ENCODE measurements around the gene NUDT22.

The NUDT22 gene

DNA sequence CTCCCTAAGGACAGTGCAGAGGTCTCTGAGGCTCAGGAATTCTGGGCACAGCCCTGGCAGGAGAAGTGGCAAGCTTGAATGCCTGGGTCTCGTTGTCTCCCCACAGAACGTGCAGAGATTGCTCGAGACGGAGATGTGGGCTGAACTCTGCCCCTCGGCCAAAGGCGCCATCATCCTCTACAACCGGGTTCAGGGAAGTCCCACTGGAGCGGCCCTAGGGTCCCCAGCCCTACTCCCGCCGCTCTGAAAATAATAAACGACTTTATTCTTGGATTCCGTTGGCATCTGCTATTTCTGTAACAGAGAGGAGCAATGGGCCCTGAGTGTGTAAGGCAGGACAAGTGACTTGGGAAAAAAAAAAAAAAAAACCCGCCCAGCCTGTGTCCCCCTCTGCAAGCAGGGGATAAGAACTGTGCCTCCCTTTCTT is 3.7 kb downstream of the NUDT22 start:
- DNase-seq, result no peak

DNA sequence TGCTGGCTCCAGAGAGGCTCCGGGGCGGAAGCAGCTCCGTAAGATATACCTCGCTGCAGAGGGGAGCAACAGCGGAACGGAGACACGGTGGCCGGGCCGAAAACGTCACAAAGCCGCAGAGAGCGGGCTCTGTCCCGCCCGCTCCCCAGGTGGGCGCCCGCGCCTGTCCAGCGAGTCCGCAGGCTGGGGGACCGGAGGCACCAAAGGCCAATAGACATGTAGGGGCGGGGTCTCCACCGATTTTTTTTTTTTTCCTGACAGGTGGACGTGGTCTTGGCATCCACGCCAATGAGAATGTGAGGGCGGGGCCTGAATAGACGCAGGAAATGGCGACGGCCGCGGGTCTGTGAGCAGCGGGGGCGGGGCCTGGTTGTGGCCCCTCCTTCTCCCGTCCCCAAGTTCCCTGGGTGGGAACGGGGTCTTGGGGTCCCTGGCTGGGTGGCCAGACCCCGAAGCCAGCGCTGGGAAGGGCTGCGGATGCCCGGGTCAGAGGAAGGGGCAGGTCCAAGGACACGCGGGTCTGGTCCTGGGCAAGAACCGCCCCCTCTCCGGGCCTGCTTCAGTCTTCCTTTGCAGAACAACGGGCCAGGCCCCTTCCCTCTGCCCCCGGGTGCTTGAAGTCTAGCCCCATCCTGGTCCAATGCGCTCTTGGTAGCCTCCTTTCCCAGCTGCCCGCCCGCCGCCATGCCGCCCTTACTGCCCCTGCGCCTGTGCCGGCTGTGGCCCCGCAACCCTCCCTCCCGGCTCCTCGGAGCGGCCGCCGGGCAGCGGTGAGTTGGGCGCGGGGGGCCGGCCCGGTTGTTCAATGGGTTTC is 4.3 kb downstream of the NUDT22 start, which contains the start of gene DNAJC4:
DNAJC4 (plus strand) TSS at position 378 of the 814 bp plus-strand sequence; CDS start at position 685, 307 bp downstream.
- DNase-seq, result peak; percentile 78 to 83

DNA sequence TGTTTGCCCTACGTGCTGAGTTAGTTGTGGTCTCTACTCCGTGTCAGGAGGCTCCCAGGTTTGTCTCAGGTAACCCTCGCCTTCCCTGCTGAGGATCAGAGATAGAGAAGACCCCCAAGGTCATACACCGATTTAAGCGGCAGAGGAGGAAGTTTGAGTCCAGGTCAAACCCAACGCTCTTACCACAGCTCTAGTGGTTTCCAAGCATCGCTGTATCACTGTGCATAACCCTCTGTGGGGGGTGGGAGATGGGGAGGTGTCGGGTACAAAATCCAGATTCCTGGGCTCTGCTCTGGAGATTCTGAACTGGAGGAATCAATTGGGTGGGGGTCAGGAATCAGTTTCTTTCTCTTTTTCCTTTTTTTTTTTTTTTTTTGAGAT is 4.9 kb downstream of the NUDT22 start:
- DNase-seq, result no peak

DNA sequence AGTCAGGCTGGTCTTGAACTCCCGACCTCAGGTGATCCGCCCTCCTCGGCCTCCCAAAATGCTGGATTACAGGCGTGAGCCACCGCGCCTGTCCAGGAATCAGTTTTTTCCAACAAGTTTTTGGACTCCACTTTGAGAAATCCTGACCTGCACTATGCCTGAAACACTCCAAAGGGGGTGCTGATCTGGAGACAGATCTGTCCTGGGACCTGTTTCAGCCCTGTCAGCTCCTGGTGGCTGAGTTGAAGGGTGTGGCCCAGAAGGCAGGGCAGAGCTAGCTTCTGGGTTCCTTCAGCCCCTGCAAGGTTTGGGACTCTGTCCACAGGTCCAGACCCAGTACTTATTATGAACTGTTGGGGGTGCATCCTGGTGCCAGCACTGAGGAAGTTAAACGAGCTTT is 5.5 kb downstream of the NUDT22 start:
- DNase-seq, result no peak

DNA sequence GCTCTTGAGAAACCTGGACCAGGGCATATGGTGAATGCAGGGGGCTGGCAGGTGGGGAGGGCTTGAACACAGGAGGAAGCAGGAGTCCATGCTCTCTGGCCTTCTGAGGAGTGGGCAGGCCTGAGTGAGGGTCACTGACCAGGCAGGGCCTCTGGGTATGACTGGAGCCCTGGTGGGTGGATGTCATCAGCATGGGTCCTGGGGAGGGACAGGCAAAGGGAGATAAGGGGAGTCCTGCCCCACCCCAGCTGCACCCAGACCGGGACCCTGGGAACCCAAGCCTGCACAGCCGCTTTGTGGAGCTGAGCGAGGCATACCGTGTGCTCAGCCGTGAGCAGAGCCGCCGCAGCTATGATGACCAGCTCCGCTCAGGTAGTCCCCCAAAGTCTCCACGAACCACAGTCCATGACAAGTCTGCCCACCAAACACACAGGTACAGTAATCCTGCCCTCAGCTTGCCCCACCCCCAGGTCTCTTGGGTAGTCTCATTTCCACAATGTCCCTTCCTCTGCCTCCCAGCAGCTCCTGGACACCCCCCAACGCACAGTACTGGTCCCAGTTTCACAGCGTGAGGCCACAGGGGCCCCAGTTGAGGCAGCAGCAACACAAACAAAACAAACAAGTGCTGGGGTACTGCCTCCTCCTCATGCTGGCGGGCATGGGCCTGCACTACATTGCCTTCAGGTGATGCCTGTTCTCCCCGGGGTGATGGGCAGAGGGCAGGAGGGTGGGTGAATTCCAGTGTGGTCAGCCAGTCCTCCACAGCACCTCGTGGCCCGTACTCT is 6.3 kb downstream of the NUDT22 start:
- DNase-seq, result no peak

DNA sequence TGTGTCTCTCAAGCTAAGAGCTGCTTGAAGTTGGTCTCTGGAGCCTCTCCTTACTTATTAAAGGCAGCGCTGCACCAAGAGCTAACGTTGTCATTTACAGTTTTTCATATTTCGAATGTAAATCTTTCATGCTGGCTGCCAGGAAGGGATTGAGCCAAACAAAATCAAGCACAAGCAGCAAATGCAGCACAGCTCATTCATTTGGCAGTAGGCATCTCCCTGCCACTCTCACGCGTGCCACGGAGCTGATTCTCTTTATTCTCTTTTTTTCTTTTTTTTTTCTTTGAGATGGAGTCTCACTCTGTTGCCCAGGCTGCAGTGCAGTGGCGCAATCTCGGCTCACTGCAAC is 6.9 kb downstream of the NUDT22 start:
- no peak for DNase-seq

DNA sequence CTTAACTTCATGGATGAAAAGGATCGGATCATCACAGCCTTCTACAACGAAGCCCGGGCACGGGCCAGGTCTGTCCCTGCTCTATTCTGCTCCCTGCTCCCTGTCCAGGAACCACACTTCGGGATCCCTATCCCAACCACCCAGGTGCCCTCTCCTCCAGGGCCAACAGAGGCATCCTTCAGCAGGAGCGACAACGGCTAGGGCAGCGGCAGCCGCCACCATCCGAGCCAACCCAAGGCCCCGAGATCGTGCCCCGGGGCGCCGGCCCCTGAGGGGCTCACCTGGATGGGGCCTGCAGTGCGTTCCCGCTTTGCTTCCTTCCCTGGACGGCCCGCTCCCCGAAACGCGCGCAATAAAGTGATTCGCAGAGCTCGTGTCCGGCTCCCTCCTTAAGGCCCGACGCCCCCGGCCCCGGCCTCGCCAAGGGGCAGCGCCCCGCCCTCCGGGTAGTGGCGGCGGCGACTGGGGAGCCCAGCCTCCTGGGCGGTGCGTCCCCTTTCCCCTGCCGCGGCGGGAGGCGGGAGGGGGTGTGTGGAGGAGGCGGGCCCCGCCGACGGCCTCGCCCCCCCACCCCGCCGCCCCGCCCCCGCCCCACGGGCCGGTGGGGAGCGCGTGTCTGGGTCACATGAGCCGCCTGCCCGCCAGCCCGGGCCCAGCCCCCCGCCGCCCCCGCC is 8.0 kb downstream of the NUDT22 start, which contains the start of gene VEGFB:
VEGFB (plus strand) TSS at position 672 of the 674 bp plus-strand sequence. CDS start 250 bp downstream, outside the sequence.
- peak; percentile 54 to 63 for DNase-seq

DNA sequence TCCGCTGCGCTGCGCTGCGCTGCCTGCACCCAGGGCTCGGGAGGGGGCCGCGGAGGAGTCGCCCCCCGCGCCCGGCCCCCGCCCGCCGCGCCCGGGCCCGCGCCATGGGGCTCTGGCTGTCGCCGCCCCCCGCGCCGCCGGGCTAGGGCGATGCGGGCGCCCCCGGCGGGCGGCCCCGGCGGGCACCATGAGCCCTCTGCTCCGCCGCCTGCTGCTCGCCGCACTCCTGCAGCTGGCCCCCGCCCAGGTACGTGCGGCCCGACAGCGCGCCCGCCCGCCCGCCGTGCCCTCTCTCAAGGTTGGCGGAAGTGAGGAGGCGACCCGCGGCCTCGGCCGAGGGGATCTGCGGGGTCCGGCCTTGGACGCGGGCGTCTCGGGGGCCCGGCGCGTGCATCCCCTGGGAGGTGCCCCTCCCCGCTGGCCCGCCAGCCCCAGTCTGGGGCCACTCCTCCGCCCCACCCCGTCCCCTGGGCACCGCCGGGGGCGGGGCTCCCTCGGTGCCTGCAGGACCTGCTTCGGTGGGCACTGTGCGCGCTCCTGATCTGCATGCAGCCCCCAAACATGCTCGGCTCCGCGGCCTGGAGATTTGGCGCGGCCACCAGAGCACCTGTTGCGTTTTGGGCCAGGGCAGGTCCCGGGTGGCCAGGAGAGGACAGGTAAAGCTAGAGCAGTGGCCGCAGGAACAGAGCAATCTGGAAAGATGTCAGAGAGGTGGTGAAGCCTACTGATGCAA is 8.7 kb downstream of the NUDT22 start:
- DNase-seq, result no peak

DNA sequence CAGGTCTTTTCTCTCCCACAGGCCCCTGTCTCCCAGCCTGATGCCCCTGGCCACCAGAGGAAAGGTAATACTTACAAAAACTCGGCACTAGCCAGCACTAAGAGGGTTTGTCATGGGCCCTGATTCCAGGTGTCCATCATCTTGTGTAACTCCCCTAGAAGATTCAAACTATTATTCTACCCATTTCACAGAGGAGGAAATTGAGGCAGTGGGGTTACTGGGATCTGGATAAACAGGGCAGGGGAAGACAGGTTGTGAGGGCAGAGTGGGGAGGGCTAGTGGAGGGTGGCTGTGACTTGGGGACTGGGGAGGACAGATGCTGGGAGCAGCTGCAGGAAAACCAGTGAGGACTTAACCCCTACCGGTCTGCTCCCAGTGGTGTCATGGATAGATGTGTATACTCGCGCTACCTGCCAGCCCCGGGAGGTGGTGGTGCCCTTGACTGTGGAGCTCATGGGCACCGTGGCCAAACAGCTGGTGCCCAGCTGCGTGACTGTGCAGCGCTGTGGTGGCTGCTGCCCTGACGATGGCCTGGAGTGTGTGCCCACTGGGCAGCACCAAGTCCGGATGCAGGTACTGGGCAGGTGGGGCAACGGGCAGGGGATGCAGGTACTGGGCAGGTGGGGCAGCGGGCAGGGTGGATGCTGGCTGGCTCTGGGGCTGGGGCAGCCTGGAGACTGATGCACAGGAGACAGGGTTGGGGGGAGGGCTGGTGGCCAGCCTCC is 9.5 kb downstream of the NUDT22 start:
- DNase-seq, result no peak

DNA sequence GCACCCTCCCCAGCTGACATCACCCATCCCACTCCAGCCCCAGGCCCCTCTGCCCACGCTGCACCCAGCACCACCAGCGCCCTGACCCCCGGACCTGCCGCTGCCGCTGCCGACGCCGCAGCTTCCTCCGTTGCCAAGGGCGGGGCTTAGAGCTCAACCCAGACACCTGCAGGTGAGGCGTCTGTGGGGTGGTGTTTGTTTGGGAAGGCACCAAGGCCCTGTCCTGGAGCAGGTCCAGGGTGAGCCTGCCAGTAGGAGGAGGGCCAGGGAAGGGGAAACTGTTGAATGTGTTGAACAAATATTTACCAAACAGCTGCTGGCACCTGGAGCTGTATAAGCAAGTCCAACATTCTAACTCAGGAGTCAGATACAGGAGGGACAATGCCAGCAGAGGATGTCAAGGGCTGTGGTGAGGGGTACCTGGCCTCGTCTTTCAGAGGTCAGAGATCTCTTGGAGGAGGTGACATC is 11.4 kb downstream of the NUDT22 start:
- no peak for DNase-seq

DNA sequence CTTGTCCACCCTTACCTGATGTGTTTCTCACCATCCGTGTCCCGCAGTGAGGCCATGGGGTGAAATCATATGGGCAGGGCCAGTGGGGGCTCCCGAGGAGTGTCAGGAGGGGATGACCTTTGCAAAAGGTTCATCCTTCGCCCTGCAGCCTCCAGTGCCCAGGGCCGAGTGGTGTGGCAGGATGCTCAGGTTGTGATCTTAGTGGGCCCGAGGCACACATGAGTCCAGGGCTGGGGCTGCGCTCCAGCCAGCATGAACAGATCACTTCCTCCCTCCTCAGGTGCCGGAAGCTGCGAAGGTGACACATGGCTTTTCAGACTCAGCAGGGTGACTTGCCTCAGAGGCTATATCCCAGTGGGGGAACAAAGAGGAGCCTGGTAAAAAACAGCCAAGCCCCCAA is 12.0 kb downstream of the NUDT22 start:
- DNase-seq, result no peak

DNA sequence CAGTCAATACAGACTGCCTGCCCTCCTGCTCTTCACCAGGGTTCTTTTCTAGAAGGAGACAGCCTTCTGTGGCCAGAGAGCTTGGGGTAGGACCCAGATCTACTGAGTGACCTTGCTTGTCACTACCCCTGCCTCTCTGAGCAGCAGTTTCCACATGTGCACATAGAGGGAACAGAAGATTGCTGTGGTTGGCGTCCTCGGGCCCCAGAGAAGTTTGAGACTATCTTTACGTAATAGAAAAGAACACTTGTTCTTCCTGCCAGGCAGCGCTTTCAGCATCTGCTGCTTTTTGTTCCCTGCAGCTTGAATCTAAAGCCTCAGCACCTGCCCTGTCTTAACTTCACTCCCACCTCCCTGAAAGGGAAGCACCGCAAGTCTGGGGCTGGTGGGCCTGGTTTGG is 12.9 kb downstream of the NUDT22 start:
- DNase-seq, result no peak

DNA sequence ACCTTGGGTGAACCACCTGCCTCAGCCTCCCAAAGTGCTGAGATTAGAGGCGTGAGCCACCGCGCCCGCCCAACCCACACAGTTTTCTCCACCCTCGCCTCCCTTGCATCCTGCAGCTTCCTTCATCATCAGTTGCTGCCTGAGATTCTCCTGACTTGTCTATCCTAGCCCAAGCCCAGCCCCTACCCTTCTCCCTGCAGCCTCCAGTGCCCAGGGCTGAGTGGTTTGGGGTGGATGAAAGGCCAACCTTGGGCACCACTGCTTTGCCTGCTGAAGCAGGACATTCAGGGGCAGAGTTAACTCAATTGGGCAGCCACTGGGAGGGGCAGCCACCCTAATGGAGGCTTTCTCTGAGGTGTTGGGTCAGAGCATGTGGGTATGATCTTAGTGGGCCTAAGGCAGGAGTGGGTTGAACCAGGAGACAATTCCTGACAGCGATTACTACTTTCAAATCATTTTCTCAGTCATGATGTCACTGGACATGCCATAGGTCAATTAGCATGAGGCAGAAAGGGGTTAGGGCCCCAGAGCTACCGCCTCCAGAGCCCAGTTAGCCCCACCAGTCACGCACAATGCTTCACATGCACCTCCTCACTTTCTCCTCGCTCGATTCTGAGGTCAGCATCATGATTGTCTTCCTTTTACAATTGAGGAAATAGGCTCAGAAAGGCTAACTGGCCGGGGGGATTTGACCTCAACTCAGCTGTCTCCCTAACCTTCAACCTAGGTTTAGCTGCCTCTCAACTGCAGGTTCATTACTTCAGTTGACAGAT is 13.8 kb downstream of the NUDT22 start:
- DNase-seq, result no peak

DNA sequence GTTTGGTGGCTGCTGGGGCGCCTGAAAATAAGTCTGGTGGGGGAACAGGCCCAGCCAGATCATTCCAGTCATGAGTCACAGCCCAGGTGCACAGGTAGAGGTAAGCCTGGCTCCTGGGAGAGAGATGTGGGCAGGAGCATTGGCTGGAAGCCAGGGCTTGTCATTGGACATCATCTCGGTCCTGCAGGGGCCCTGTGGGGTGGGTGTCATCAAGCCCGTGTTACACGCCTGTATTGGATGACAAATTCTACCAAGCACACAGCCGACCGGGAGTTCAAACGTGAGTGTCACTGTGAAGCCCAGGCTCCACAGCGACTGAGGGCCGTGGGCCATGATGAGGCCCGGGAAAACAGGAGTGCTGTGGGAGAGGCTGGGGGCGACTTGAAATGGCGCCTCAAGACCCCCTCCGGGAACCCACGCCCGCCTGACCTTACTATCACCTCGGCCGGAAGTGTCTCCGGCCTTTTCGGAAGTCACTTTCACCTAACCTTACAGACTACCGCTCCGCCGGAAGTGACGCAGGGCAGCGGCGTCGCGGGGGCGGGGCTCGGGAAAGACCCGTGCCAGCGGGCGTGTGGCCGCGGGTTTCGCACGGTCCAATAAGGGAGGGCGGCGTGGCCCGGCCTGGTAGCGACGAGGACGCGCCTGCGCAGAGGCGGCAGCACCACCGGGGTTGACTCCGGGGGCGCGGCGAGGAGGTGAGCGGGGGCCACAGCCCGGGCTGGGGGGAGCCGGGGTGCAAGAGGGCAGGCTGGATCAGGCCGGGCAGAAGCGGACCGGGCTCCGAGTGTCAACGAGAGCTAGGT is 14.6 kb downstream of the NUDT22 start, which contains the start of gene FKBP2:
FKBP2 (plus strand) TSS at position 661 of the 806 bp plus-strand sequence. CDS start 1,293 bp downstream, outside the sequence.
- peak; percentile 97 to 98 for DNase-seq

DNA sequence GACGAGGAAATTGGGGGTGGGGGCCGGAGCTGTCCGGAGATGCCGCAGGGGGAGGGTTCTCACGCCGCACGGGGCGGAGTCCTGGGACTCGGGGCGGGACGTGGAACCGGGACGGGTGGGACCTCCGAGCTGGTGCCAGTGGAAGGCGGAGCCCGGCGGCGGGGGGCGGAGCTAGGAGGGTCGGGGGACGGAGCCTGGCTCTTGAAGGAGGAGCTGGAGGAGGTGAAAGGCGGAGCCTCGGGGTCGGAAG is 15.1 kb downstream of the NUDT22 start:
- peak in 1 of 2 donors; percentile 100 for DNase-seq

DNA sequence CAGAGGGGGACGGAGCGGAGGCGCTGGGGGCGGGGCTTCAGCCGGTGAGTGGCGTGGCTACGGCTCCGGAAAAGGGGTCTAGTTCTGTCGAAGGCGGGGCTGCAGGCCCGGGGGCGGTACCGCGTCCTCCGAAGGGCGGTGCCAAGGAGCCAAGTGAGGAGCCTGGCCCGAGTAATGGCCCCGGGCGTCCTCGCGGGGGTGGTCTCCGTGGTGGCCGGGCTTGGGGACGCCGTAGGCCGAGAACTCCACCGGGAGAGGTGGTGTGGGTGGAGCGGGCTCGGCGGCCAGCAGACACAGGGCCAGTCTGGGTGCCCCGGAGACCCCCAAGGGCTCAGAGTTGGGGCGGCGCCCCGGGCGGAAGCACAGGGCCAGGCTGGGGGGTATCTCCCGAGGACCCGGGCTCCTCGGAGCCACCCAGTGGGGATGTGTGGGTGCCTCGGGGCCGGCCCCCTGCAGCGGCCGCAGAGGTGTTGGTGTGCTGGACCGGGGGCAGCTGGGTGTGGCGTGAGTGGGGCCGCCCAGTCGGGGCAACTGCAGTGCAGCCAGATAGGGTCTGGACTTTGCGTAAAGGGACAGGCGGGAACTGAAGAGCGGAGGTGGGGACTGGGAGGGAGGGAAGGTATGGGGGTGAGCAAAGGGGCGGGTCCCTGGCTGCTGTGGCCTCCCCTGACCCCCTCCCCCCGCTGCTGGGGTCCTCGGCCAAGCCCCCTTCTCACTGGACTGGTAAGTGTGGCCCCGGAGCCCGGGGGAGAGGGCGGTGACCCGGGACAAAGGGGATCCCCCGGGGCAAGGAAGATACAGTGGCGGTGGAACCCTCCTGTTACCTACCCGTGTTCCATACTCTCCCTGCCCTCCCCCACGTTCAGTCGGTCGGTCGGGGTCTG is 15.7 kb downstream of the NUDT22 start:
- peak in 1 of 2 donors; percentile 100 for DNase-seq

DNA sequence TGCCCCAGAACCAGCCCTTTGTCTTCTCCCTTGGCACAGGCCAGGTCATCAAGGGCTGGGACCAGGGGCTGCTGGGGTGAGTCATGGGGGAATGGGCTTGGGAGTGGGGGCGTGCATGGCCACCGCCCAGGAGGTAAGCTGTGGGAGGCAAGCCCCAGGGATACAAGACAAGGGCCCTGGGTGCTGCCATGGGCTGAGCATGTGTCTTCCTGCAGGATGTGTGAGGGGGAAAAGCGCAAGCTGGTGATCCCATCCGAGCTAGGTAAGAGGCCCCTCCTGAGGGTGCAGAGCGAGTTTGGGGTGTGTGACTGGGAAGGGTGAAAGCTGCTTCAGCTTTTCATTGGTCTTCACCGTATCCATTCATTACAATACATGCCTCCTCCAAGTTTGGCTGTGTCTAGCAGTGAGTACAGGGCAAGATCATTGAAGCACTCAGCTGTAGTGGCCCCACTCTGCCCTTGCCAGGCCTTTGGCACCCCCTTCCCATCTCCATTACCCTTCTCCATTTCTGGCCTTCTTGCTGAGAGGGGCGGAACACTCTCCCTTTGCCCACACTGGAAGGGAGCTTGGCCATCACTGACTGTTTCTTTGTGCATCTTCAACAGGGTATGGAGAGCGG is 17.3 kb downstream of the NUDT22 start:
- DNase-seq, result no peak

DNA sequence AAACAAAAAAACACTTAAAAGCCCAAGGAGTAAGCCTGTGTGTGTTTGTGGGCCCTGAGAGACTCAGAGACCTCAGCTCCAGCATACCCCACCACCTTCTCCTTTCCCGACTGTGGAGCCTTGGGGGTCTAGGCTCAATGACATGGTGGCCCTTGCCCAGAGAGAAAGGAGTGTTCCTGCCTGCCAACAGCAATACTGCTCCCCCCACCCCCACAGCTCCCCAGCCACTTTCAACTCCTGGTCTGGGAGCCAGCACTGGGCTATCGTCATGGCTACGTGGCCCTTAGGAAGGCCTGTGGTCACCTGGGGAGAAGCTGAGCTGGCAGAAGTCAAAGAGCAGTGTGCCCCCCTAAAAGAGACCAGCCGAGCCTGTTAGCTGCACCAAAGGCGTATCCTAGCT is 18.0 kb downstream of the NUDT22 start:
- DNase-seq, result no peak

DNA sequence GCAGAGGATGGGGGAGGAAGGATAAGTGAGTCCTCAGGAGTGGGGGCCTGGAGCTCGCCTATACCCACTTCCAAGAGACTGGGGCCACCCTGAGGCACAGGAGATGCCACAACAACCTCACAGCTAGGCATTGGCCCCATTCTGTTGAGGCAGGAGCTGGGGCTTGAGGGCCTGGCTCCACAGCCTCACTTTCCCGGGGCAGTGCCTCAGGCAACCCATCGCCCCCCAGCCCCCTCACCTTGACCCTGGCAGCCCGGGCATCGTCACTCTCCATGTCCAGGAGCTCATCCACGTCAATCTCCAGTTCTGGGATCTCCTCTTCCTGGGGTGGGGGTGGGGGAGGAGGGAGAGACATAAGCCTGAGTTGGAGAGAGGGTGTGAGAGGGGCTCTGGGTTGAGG is 18.9 kb downstream of the NUDT22 start:
- no peak for DNase-seq

Measured in stimulated activated CD4-positive, alpha-beta T cell treated with anti-CD3 and anti-CD28 coated beads, Interleukin-2, amount 100 ng/mL, for 48 hours (primary cell).